Measurements from ENCODE around the gene BOLA1.
"Not testable (repeated sequence)": the region's sequence is repeated elsewhere in the genome, so short reads cannot be mapped to it uniquely, and the experiment has no call there.

BOLA1 gene

GRCh38 chr1:149860271-149860670 is 39.1 kb upstream of the BOLA1 start:
- not testable (repeated sequence) for H3K9me3 ChIP-seq (ENCODE audit: insufficient read depth, low read depth, low read length); H3K4me3 ChIP-seq (ENCODE audit: low read length, poor library complexity, severe bottlenecking); H2AFZ ChIP-seq (ENCODE audit: low read length); H3F3A ChIP-seq (ENCODE audit: low read depth); H3K27me3 ChIP-seq (ENCODE audit: insufficient read depth, low read length, poor library complexity, severe bottlenecking); H3K4me2 ChIP-seq (ENCODE audit: low read depth, low read length, poor library complexity, severe bottlenecking); H3K4me1 ChIP-seq (ENCODE audit: insufficient read depth, low read length, poor library complexity, severe bottlenecking); H4K20me1 ChIP-seq (ENCODE audit: insufficient read depth, low read length, poor library complexity, severe bottlenecking); H3K9me2 ChIP-seq (replicated peaks; ENCODE audit: low read depth, low read length); H3K9ac ChIP-seq (ENCODE audit: low read depth, low read length, poor library complexity, severe bottlenecking); H3K36me3 ChIP-seq (ENCODE audit: insufficient read depth, low read length); H3K79me2 ChIP-seq (ENCODE audit: insufficient read depth, low read length)

DNA sequence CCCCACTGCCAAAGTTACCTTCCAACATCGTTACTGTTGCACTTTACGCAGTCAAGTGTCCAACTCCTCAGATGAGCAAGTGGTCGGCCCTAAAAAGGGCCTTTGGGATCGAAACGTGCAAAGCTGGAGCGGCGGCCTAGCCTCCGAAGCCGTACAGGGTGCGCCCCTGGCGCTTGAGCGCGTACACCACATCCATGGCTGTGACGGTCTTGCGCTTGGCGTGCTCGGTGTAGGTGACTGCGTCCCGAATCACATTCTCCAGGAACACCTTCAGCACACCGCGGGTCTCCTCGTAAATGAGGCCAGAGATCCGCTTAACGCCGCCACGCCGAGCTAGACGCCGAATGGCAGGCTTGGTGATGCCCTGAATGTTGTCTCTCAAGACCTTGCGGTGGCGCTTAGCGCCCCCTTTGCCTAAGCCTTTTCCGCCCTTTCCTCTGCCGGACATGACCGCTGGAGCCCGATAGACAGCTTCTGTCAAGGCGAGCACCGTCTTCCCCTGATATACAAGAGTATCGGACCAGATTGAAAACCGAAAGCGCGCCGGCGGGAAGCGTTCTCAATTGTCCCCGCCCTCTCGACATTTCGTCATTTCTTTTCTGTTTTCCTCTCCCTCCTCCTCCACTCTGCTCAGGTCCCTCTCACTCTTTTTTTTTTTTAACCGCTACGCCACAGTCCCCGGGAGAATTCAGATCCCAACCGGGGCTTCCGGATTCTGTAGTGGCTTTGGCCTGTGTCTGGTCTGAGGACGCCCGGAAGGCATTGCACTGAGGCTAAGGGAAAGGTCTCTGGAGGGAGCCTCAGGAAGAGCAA is 38.5 kb upstream of the BOLA1 start:
- H3K36me3 ChIP-seq (ENCODE audit: insufficient read depth, low read length); H2AFZ ChIP-seq (ENCODE audit: low read length); H3K79me2 ChIP-seq (ENCODE audit: insufficient read depth, low read length); H3K27me3 ChIP-seq (ENCODE audit: insufficient read depth, low read length, poor library complexity, severe bottlenecking); H3F3A ChIP-seq (ENCODE audit: low read depth); H4K20me1 ChIP-seq (ENCODE audit: insufficient read depth, low read length, poor library complexity, severe bottlenecking); H3K9ac ChIP-seq (ENCODE audit: low read depth, low read length, poor library complexity, severe bottlenecking); H3K4me1 ChIP-seq (ENCODE audit: insufficient read depth, low read length, poor library complexity, severe bottlenecking); H3K4me3 ChIP-seq (ENCODE audit: low read length, poor library complexity, severe bottlenecking); H3K9me3 ChIP-seq (ENCODE audit: insufficient read depth, low read depth, low read length); H3K4me2 ChIP-seq (ENCODE audit: low read depth, low read length, poor library complexity, severe bottlenecking); H3K9me2 ChIP-seq (replicated peaks; ENCODE audit: low read depth, low read length): not testable (repeated sequence)

- H3K4me3 ChIP-seq (ENCODE audit: low read length, poor library complexity, severe bottlenecking); H2AFZ ChIP-seq (ENCODE audit: low read length); H4K20me1 ChIP-seq (ENCODE audit: insufficient read depth, low read length, poor library complexity, severe bottlenecking); H3K79me2 ChIP-seq (ENCODE audit: insufficient read depth, low read length); H3K9me2 ChIP-seq (replicated peaks; ENCODE audit: low read depth, low read length); H3K27me3 ChIP-seq (ENCODE audit: insufficient read depth, low read length, poor library complexity, severe bottlenecking); H3K36me3 ChIP-seq (ENCODE audit: insufficient read depth, low read length); H3K4me1 ChIP-seq (ENCODE audit: insufficient read depth, low read length, poor library complexity, severe bottlenecking); H3K4me2 ChIP-seq (ENCODE audit: low read depth, low read length, poor library complexity, severe bottlenecking); H3K9me3 ChIP-seq (ENCODE audit: insufficient read depth, low read depth, low read length); H3K9ac ChIP-seq (ENCODE audit: low read depth, low read length, poor library complexity, severe bottlenecking); H3F3A ChIP-seq (ENCODE audit: low read depth): not testable (repeated sequence)
These were observed 37.8 kb upstream of the BOLA1 start for GRCh38 chr1:149861497-149862054.

DNA sequence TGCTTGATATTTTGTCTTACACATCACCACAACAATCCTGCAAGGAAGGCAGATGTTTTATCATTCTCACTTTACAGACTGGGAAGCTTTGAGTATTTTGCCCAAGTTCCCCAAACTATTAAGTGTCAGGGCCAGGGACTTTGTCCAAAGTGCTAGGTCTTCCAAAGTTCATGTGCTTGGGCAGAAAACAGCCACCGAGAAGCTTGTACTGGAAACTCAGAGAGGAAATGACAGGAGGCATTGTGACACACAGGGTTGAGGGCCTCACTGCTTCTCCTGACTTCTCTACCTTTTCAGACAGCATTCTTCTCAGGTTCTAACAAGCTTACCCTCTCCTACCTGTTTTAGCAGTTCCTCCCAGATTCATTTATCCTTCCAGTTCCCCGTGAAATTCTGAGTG is 32.5 kb upstream of the BOLA1 start:
- not testable (repeated sequence) for H4K20me1 ChIP-seq (ENCODE audit: insufficient read depth, low read length, poor library complexity, severe bottlenecking); H3K4me3 ChIP-seq (ENCODE audit: low read length, poor library complexity, severe bottlenecking); H3F3A ChIP-seq (ENCODE audit: low read depth); H3K9ac ChIP-seq (ENCODE audit: low read depth, low read length, poor library complexity, severe bottlenecking); H3K4me1 ChIP-seq (ENCODE audit: insufficient read depth, low read length, poor library complexity, severe bottlenecking); H3K27me3 ChIP-seq (ENCODE audit: insufficient read depth, low read length, poor library complexity, severe bottlenecking); H3K36me3 ChIP-seq (ENCODE audit: insufficient read depth, low read length); H3K9me3 ChIP-seq (ENCODE audit: insufficient read depth, low read depth, low read length); H2AFZ ChIP-seq (ENCODE audit: low read length); H3K4me2 ChIP-seq (ENCODE audit: low read depth, low read length, poor library complexity, severe bottlenecking); H3K79me2 ChIP-seq (ENCODE audit: insufficient read depth, low read length); H3K9me2 ChIP-seq (replicated peaks; ENCODE audit: low read depth, low read length)

DNA sequence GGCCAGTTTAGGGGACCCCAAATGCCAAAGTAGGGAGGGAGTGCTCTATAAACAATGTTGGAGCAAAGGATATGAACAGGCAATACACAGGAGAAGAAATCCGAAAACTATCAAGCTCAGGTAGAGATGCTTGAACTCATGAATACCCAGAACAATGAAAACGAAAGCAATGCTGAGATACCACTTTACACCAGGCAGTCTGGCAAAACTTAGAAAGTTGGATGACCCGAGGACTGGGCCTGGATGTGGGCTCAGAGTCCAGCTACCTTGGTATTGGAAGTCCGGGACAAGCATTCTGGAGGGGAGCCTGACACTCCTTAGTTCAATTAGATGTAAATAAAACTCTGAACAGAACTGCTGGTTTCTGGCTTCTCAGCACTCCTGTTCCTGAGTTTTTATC is 26.3 kb upstream of the BOLA1 start:
- H3K4me2 ChIP-seq (ENCODE audit: low read depth, low read length, poor library complexity, severe bottlenecking); H4K20me1 ChIP-seq (ENCODE audit: insufficient read depth, low read length, poor library complexity, severe bottlenecking); H3K9me2 ChIP-seq (replicated peaks; ENCODE audit: low read depth, low read length); H3K36me3 ChIP-seq (ENCODE audit: insufficient read depth, low read length); H3K9ac ChIP-seq (ENCODE audit: low read depth, low read length, poor library complexity, severe bottlenecking); H3K4me3 ChIP-seq (ENCODE audit: low read length, poor library complexity, severe bottlenecking); H3K79me2 ChIP-seq (ENCODE audit: insufficient read depth, low read length); H3K9me3 ChIP-seq (ENCODE audit: insufficient read depth, low read depth, low read length); H2AFZ ChIP-seq (ENCODE audit: low read length); H3K4me1 ChIP-seq (ENCODE audit: insufficient read depth, low read length, poor library complexity, severe bottlenecking); H3F3A ChIP-seq (ENCODE audit: low read depth); H3K27me3 ChIP-seq (ENCODE audit: insufficient read depth, low read length, poor library complexity, severe bottlenecking): not testable (repeated sequence)
